Colonic mucosa (tissue), 4 donors: ENCODE data around the gene XPO1. TPM values are rescaled to one million over a fixed set of nuclear protein-coding genes. Genes with fewer than 3 reads are reported as not detected.

Experiments
- DNase-seq: peaks from one replicate; pipeline ENCODE4 v3.0.0-alpha.2; 2020
- H3K27ac ChIP-seq: fragments of 200-600 bp; one replicate; pipeline ENCODE4 v1.8.0; 2021
- H3K27me3 ChIP-seq: fragments of 200-600 bp; one replicate; pipeline ENCODE4 v1.8.0; 2021
- H3K36me3 ChIP-seq: fragments of 200-600 bp; one replicate; pipeline ENCODE4 v1.8.0; 2021
- H3K4me1 ChIP-seq: fragments of 200-600 bp; one replicate; pipeline ENCODE4 v1.8.0; 2021; ENCODE audit warnings: mild to moderate bottlenecking
- H3K4me3 ChIP-seq: fragments of 200-600 bp; one replicate; pipeline ENCODE4 v1.8.0; 2021
- H3K9ac ChIP-seq, 2 donors: one replicate each; pipeline ENCODE4 v1.7.0; 2013; ENCODE audit warnings: control low read depth in 2 of 2, low read depth in 2 of 2, low read length in 2 of 2
- H3K9me3 ChIP-seq: fragments of 200-600 bp; one replicate; pipeline ENCODE4 v1.8.0; 2021
- CTCF ChIP-seq: fragments of 200-600 bp; IDR thresholded peaks from one replicate; pipeline ENCODE4 v1.8.0; 2022; ENCODE audit warnings: antibody characterized with exemption, mild to moderate bottlenecking
- intact Hi-C: fragments of 100-400 bp; cut with DNase I; formaldehyde crosslinking; loops from one replicate; pipeline ENCODE4 v1.14.1; 2022
- total RNA-seq, 2 donors: library from RNA; stranded (reverse); fragmentation: NEBNext Ultra II Directional in 1 of 2; extraction: Animal tissue kit (Norgen Biotek cat#: 25700) in 1 of 2; gene quantifications; one replicate each; pipeline ENCODE4 v1.2.1, GENCODE V29; 2021
- donor health status: healthy.
- donor health status: DM: no; HTN: no; CAD: no.
- donor health status: DM: no; HTN: no; CAD: no.

The XPO1 gene
- total RNA-seq, 2 donors from 2014 or later = 84.4 to 152 TPM

- no peak for DNase-seq
These were observed 3.2 kb downstream of the XPO1 start for GRCh38 chr2:61534926-61535325.

GRCh38 chr2:61530749-61531148, 7.4 kb downstream of the XPO1 start:
- Histone ChIP-seq H3K27me3 (no peaks in the 10 kb centered on the region), H3K4me3 (no peak overlapping the region), H3K9me3 (no peaks in the 10 kb centered on the region), H3K36me3 (no peaks in the 10 kb centered on the region), H3K9ac (no peak overlapping the region), H3K27ac (no peak overlapping the region), H3K4me1 (no peaks in the 10 kb centered on the region)
- TF ChIP-seq CTCF = no peak
- intact Hi-C loops = loop anchor here (10.0 kb wide), 1 partner anchor 134 kb away; no protein-coding TSS in a partner anchor
- DNase-seq = no peak

More at GRCh38 chr2:61534926-61535325, 3.2 kb downstream of the XPO1 start:
- no peaks in the 10 kb centered on the region for H3K9me3 ChIP-seq
- no peaks in the 10 kb centered on the region for H3K4me1 ChIP-seq
- no peaks in the 10 kb centered on the region for H3K27me3 ChIP-seq
- H3K36me3 ChIP-seq = no peaks in the 10 kb centered on the region
- no peak for TF ChIP-seq CTCF
- intact Hi-C loops = loop anchor here (5.0 to 10.0 kb wide), 2 partner anchors 63 to 130 kb away; partner anchors contain the start of gene USP34
- peak overlapping the region in 1 of 2 donors; percentile 14 for H3K9ac ChIP-seq
- H3K27ac ChIP-seq = no peak overlapping the region
- no peak overlapping the region for H3K4me3 ChIP-seq

- Histone ChIP-seq H3K4me3 (no peak overlapping the region), H3K27ac (no peak overlapping the region), H3K9ac (no peak overlapping the region), H3K9me3 (no peaks in the 10 kb centered on the region), H3K27me3 (no peaks in the 10 kb centered on the region), H3K4me1 (no peaks in the 10 kb centered on the region), H3K36me3 (no peaks in the 10 kb centered on the region)
- intact Hi-C loops = loop anchor here (10.0 kb wide), 1 partner anchor 135 kb away; no protein-coding TSS in a partner anchor
- no peak for DNase-seq
- no peak for TF ChIP-seq CTCF
These were observed 8.0 kb downstream of the XPO1 start for GRCh38 chr2:61529944-61530735.

- TF ChIP-seq CTCF = no peak
- peaks cover 5% of the 10 kb centered on the region for H3K36me3 ChIP-seq
- H3K27ac ChIP-seq = no peak overlapping the region
These were observed 17.9 kb downstream of the XPO1 start for GRCh38 chr2:61520261-61520660.

GRCh38 chr2:61512768-61513398, 25.3 kb downstream of the XPO1 start:
- DNase-seq = peak; percentile 29
- Histone ChIP-seq H3K27me3 (no peaks in the 10 kb centered on the region), H3K9me3 (no peaks in the 10 kb centered on the region), H3K4me1 (no peaks in the 10 kb centered on the region), H3K9ac (no peak overlapping the region), H3K27ac (no peak overlapping the region), H3K4me3 (no peak overlapping the region), H3K36me3 (peaks cover 3% of the 10 kb centered on the region)
- intact Hi-C loops = no loop called here
- TF ChIP-seq CTCF = no peak

More at GRCh38 chr2:61520261-61520660, 17.9 kb downstream of the XPO1 start:
- Histone ChIP-seq H3K4me1 (no peaks in the 10 kb centered on the region), H3K27me3 (no peaks in the 10 kb centered on the region), H3K4me3 (no peak overlapping the region), H3K9ac (no peak overlapping the region), H3K9me3 (no peaks in the 10 kb centered on the region)
- intact Hi-C loops = no loop called here
- DNase-seq = no peak
